NCI-H82 treated with DMSO at 0.1 percent for 48 hours (cell line): ENCODE results near the gene MTM1.

Experiments used
- DNase-seq: peaks from one replicate; lab custom pipeline; 2025; ENCODE audit not compliant: unreplicated experiment; lab: John Stamatoyannopoulos, UW

The MTM1 gene

GRCh38 chrX:150599226-150599625 lies 30.8 kb downstream of the MTM1 start:
- no peak for DNase-seq

- DNase-seq, result no peak
These were observed 33.9 kb downstream of the MTM1 start for GRCh38 chrX:150602296-150602695.

- no peak for DNase-seq
These were observed 34.3 kb downstream of the MTM1 start for GRCh38 chrX:150602743-150603142.

- no peak for DNase-seq
These were observed 37.2 kb downstream of the MTM1 start for GRCh38 chrX:150605603-150606002.

- DNase-seq, result no peak
These were observed 38.8 kb downstream of the MTM1 start for GRCh38 chrX:150607201-150607600.

GRCh38 chrX:150610043-150610442 lies 41.6 kb downstream of the MTM1 start:
- DNase-seq, result no peak

GRCh38 chrX:150610446-150610845 lies 42.0 kb downstream of the MTM1 start:
- no peak for DNase-seq

- DNase-seq, result no peak
These were observed 46.9 kb downstream of the MTM1 start for GRCh38 chrX:150615356-150615755.

GRCh38 chrX:150616179-150616862 lies 47.9 kb downstream of the MTM1 start:
- no peak for DNase-seq

- no peak for DNase-seq
These were observed 48.4 kb downstream of the MTM1 start for GRCh38 chrX:150616863-150617198.

- no peak for DNase-seq
These were observed 53.2 kb downstream of the MTM1 start for GRCh38 chrX:150621652-150622051.

- no peak for DNase-seq
These were observed 55.2 kb downstream of the MTM1 start for GRCh38 chrX:150623583-150623982.

- DNase-seq, result no peak
These were observed 56.7 kb downstream of the MTM1 start for GRCh38 chrX:150625097-150625496.

GRCh38 chrX:150625875-150626274 lies 57.5 kb downstream of the MTM1 start:
- no peak for DNase-seq

GRCh38 chrX:150627957-150628356 lies 59.5 kb downstream of the MTM1 start:
- no peak for DNase-seq

- DNase-seq, result no peak
These were observed 67.5 kb downstream of the MTM1 start for GRCh38 chrX:150635952-150636351.

- no peak for DNase-seq
These were observed 74.0 kb downstream of the MTM1 start for GRCh38 chrX:150642423-150642822.

GRCh38 chrX:150643271-150643670 lies 74.8 kb downstream of the MTM1 start:
- no peak for DNase-seq

GRCh38 chrX:150643958-150644357 lies 75.5 kb downstream of the MTM1 start:
- DNase-seq, result no peak

- DNase-seq, result no peak
These were observed 76.0 kb downstream of the MTM1 start for GRCh38 chrX:150644422-150644821.

- no peak for DNase-seq
These were observed 78.9 kb downstream of the MTM1 start for GRCh38 chrX:150647331-150647730.

- DNase-seq, result no peak
These were observed 80.0 kb downstream of the MTM1 start for GRCh38 chrX:150648296-150648940.
